GM12891 (cell line): ENCODE results near the gene HORMAD1.

ENCODE experiments used
- POLR2A ChIP-seq: IDR thresholded peaks from 2 replicates; pipeline ENCODE4 v1.6.1; 2011; ENCODE audit warnings: low read depth, low read length, control low read depth
- POLR2AphosphoS5 ChIP-seq: IDR thresholded peaks from 2 replicates; pipeline ENCODE4 v1.6.1; 2011; ENCODE audit warnings: low read depth, low read length, control low read depth

DNA sequence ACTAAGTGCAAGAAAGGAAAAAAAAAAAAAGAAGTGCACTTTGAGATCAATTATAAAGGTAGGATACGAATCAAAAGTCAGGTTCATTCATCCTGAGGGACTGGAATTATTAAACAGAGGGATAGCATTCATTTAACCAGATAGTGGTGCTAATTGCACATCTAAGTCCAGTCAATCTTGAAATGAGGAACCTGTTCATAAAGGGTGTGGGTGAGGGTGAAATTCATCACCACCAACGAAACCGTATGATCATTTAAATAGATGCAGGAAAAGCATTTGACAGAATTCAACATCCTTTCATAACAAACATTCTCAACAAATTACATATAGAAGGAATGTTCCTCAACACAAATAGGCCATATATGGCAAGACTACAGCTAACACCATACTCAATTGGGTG is 39.3 kb upstream of the HORMAD1 start:
- TF ChIP-seq POLR2A (no peak), POLR2AphosphoS5 (no peak)
